Ovary (tissue), 9 donors: ENCODE results near the gene AP3S2. TPM values are rescaled to one million over a fixed set of nuclear protein-coding genes. Genes with fewer than 3 reads are reported as not detected.

ENCODE experiments used
- DNase-seq, 5 donors: peaks; one replicate each; pipeline ENCODE4 v3.0.0-alpha.2; 2019 to 2020
- H3K27ac ChIP-seq, 2 donors: fragments of 200-600 bp; one replicate each; pipeline versions ENCODE4 v1.5.1 to v1.8.0; 2019 to 2022
- H3K27me3 ChIP-seq: fragments of 200-600 bp; one replicate; pipeline ENCODE4 v1.8.0; 2022
- H3K36me3 ChIP-seq: fragments of 200-600 bp; sonication (generic); one replicate; pipeline ENCODE4 v1.5.1; 2019
- H3K4me1 ChIP-seq: one replicate; pipeline ENCODE4 v1.8.1; 2013; ENCODE audit warnings: mild to moderate bottlenecking, moderate library complexity; ENCODE audit not compliant: insufficient read depth
- H3K4me3 ChIP-seq: fragments of 200-600 bp; sonication (generic); one replicate; pipeline ENCODE4 v1.5.1; 2017
- H3K9me3 ChIP-seq, 2 donors: fragments of 200-600 bp in 1 of 2; sonication (generic) in 1 of 2; one replicate each; pipeline versions ENCODE4 v1.5.1 to v1.8.1; 2013 to 2019; ENCODE audit warnings: mild to moderate bottlenecking in 1 of 2, moderate library complexity in 1 of 2
- CTCF ChIP-seq, 3 donors: fragments of 450-650 bp in 2 of 3; fragments of 200-600 bp in 1 of 3; IDR thresholded peaks; one replicate each; pipeline versions ENCODE4 v1.5.1 to v1.8.0; 2016 to 2022; ENCODE audit warnings: antibody characterized with exemption in 3 of 3, mild to moderate bottlenecking in 1 of 3
- EP300 ChIP-seq: sonication (generic); formaldehyde crosslinking; IDR thresholded peaks from one replicate; pipeline ENCODE4 v1.6.1; 2017; ENCODE audit warnings: antibody characterized with exemption
- POLR2A ChIP-seq: fragments of 450-650 bp; IDR thresholded peaks from one replicate; pipeline ENCODE4 v1.6.1; 2017; ENCODE audit warnings: antibody characterized with exemption, mild to moderate bottlenecking, moderate library complexity
- WGBS, 3 donors: extraction: QIAGEN DNeasy Blood & Tissue Kit in 1 of 3; methylation state at CpG; one replicate each; pipeline versions ENCODE4 v1.1.5 to v1.1.7; 2013 to 2017; 5-methylcytosine and 5-hydroxymethylcytosine counted together
- intact Hi-C, 4 donors: fragments of 100-400 bp; cut with DNase I; formaldehyde crosslinking; loops; one replicate each; pipeline versions ENCODE4 v1.11.0 to v1.15.1; 2022 to 2023
- polyA plus RNA-seq, 2 donors: library from polyadenylated mRNA; stranded (reverse); fragments of 200-250 nt in 1 of 2; fragments of 350-450 nt in 1 of 2; fragmentation: Illumina TruSeq in 1 of 2; extraction: RNeasy Lipid Tissue Mini Kit (QIAGEN cat#74804) in 1 of 2; gene quantifications; one replicate each; pipeline ENCODE4 v1.2.3, GENCODE V29; 2013 to 2014
- total RNA-seq, 7 donors: library from RNA; depleted of rRNA in 2 of 7; stranded (reverse); fragments of >200 nt in 2 of 7; fragmentation: NEBNext Ultra II Directional in 3 of 7; extraction: Animal tissue kit (Norgen Biotek cat#: 25700) in 3 of 7; gene quantifications; one replicate each; pipeline versions ENCODE4 v1.1.0 to v1.2.4, GENCODE V29; 2016 to 2023
- donor health status: DM: no; HTN: no; CAD: no; lungs with moderate emphysema.
- donor health status: DM: no; HTN: no; CAD: no.
- donor health status: Bipolar disorder and iron deficiency.
- donor health status: DM: yes; HTN: yes; CAD: no.
- donor health status: DM: no; HTN: no; CAD: no.
- donor health status: DM: yes; HTN: yes; CAD: no.

AP3S2 gene
- total and polyA plus RNA-seq, 9 donors: 15.3 to 57.1 (median 30.7) TPM

GRCh38 chr15:89827829-89828228 is 66.0 kb downstream of the AP3S2 start:
- Histone ChIP-seq H3K36me3 (no peaks in the 10 kb centered on the region), H3K9me3 (no peaks in the 10 kb centered on the region), H3K27ac (peak overlapping the region in 1 of 2 donors; percentile 16), H3K4me3 (no peak overlapping the region), H3K27me3 (no peaks in the 10 kb centered on the region), H3K4me1 (peaks cover 11% of the 10 kb centered on the region)
- 84 to 94% (median 87%) methylated on average over 4 of the region's 4 CpGs for WGBS, 3 donors
- TF ChIP-seq EP300: no peak
- no peak for TF ChIP-seq POLR2A
- TF ChIP-seq CTCF (IDR thresholded peaks at IDR 0.05): no peak
- no peak for DNase-seq
- intact Hi-C loops: no loop called here

GRCh38 chr15:89826671-89827655 is 66.8 kb downstream of the AP3S2 start:
- Histone ChIP-seq H3K4me1 (peaks cover 11% of the 10 kb centered on the region), H3K4me3 (no peak overlapping the region), H3K9me3 (no peaks in the 10 kb centered on the region), H3K36me3 (no peaks in the 10 kb centered on the region), H3K27me3 (no peaks in the 10 kb centered on the region), H3K27ac (no peak overlapping the region)
- 86 to 91% (median 89%) methylated on average over 13 of the region's 13 CpGs for WGBS, 3 donors
- TF ChIP-seq EP300: no peak
- no peak for TF ChIP-seq POLR2A
- no peak for TF ChIP-seq CTCF (IDR thresholded peaks at IDR 0.05)
- DNase-seq: no peak
- intact Hi-C loops: no loop called here

GRCh38 chr15:89825271-89825940 is 68.4 kb downstream of the AP3S2 start:
- Histone ChIP-seq H3K27me3 (no peaks in the 10 kb centered on the region), H3K27ac (no peak overlapping the region), H3K9me3 (no peaks in the 10 kb centered on the region), H3K36me3 (no peaks in the 10 kb centered on the region), H3K4me3 (no peak overlapping the region), H3K4me1 (peaks cover 11% of the 10 kb centered on the region)
- no peak for TF ChIP-seq CTCF (IDR thresholded peaks at IDR 0.05)
- WGBS, 3 donors: 74 to 80% (median 75%) methylated on average over 10 of the region's 10 CpGs
- peak in 1 of 5 donors; percentile 13 for DNase-seq
- intact Hi-C loops: no loop called here

GRCh38 chr15:89824607-89824867 is 69.3 kb downstream of the AP3S2 start:
- Histone ChIP-seq H3K27me3 (no peaks in the 10 kb centered on the region), H3K9me3 (no peaks in the 10 kb centered on the region), H3K4me1 (peaks cover 11% of the 10 kb centered on the region), H3K27ac (no peak overlapping the region), H3K36me3 (no peaks in the 10 kb centered on the region), H3K4me3 (no peak overlapping the region)
- no peak for TF ChIP-seq EP300
- TF ChIP-seq POLR2A: no peak
- no peak for TF ChIP-seq CTCF (IDR thresholded peaks at IDR 0.05)
- DNase-seq: peak in 1 of 5 donors; percentile 19
- intact Hi-C loops: no loop called here
- WGBS, 3 donors: 61 to 86% (median 69%) methylated on average over 7 of the region's 7 CpGs
